K562 (cell line): ENCODE results near the gene PRKAG2. TPM values are rescaled to one million over a fixed set of nuclear protein-coding genes. Genes with fewer than 3 reads are reported as not detected.

ENCODE experiments used
- ATAC-seq: fragments of 200-7000 bp; cut with Tn5 transposase; 3 replicates; pipeline ENCODE4 v1.9.1; 2020; ENCODE audit warnings: moderate library complexity
- BruUV-seq: library from RNA; stranded (reverse); fragments of 400-500 nt; replicated peaks from 2 replicates; lab custom pipeline; 2021; lab: Mats Ljungman, UMichigan
- CTCF ChIA-PET: fragments of 300-600 bp; formaldehyde crosslinking; extraction: SDS; loops from one replicate; lab custom pipeline; 2021; ENCODE audit warnings: low intra/inter-chr PET ratio; lab: Yijun Ruan, JAX
- POLR2A ChIA-PET: fragments of 300-600, 350-650 bp; sonication (Branson Sonifier 250); formaldehyde crosslinking; extraction: SDS; loops from one replicate; lab custom pipeline; 2021; ENCODE audit warnings: antibody characterized with exemption, inconsistent platforms; lab: Yijun Ruan, JAX
- DNase-seq, 4 experiments: peaks; one replicate each; pipeline versions ENCODE4 v3.0.0 to v3.0.0-alpha.2; 2011 to 2018; ENCODE audit warnings: low spot score in 3 of 4, mixed read lengths in 3 of 4; ENCODE audit errors: extremely low read depth in 1 of 4
- FAIRE-seq: peaks from 2 replicates; lab custom pipeline; 2011; peaks lifted over from hg19 to GRCh38; lab: Jason Lieb, UNC
- H2AFZ ChIP-seq: 2 replicates; pipeline ENCODE4 v1.6.0; 2011; ENCODE audit warnings: low read depth, low read length, control low read depth, inconsistent platforms
- H3K27ac ChIP-seq: fragments of 200-600 bp; 3 replicates; pipeline ENCODE4 v1.8.0; 2011; ENCODE audit warnings: low read depth, mild to moderate bottlenecking, control low read depth, inconsistent platforms, low read length, moderate library complexity, mixed read lengths; ENCODE audit errors: extremely low read depth
- H3K27me3 ChIP-seq, 2 experiments: fragments of 300-600 bp in 1 of 2; 2 replicates in 1 of 2; 3 replicates in 1 of 2; pipeline versions ENCODE4 v1.6.0 to v1.8.0; 2011; ENCODE audit warnings: inconsistent platforms in 2 of 2, low read length in 2 of 2, mild to moderate bottlenecking in 1 of 2, mixed read lengths in 1 of 2, moderate library complexity in 1 of 2; ENCODE audit not compliant: control insufficient read depth in 2 of 2, insufficient read depth in 2 of 2
- H3K36me3 ChIP-seq: fragments of 300-600 bp; 3 replicates; pipeline ENCODE4 v1.8.0; 2011; ENCODE audit warnings: mild to moderate bottlenecking, low read length, inconsistent platforms; ENCODE audit not compliant: control insufficient read depth, insufficient read depth
- H3K4me1 ChIP-seq, 2 experiments: fragments of 200-600 bp in 1 of 2; replicated peaks in 1 of 2; 2 replicates in 1 of 2; 3 replicates in 1 of 2; pipeline versions ENCODE4 v1.5.1 to v1.8.0; 2011; ENCODE audit warnings: inconsistent platforms in 2 of 2, low read length in 2 of 2, mild to moderate bottlenecking in 1 of 2, mixed read lengths in 1 of 2, moderate library complexity in 1 of 2; ENCODE audit not compliant: control insufficient read depth in 2 of 2, insufficient read depth in 2 of 2
- H3K4me2 ChIP-seq: 2 replicates; pipeline ENCODE4 v1.6.1; 2011; ENCODE audit warnings: low read length, control low read depth, inconsistent platforms, mixed read lengths; ENCODE audit not compliant: insufficient read depth
- H3K4me3 ChIP-seq: fragments of 200-600 bp; sonication (generic), shearing (Covaris generic); 2 replicates; pipeline ENCODE4 v1.5.1; 2016; ENCODE audit warnings: control low read depth, inconsistent platforms
- H3K79me2 ChIP-seq: fragments of 200-600 bp; 3 replicates; pipeline ENCODE4 v1.8.0; 2011; ENCODE audit warnings: low read length, inconsistent platforms; ENCODE audit not compliant: control insufficient read depth, insufficient read depth
- H3K9ac ChIP-seq, 2 experiments: 2 replicates each; pipeline versions ENCODE4 v1.6.0 to v1.6.1; 2011; ENCODE audit warnings: low read depth in 2 of 2, low read length in 2 of 2, control low read depth in 1 of 2, inconsistent platforms in 1 of 2, mild to moderate bottlenecking in 1 of 2, mixed read lengths in 1 of 2; ENCODE audit not compliant: insufficient read depth in 1 of 2
- H3K9me1 ChIP-seq: one replicate; pipeline ENCODE4 v1.6.0; 2011; ENCODE audit warnings: inconsistent platforms, mild to moderate bottlenecking, low read length, moderate library complexity; ENCODE audit not compliant: control insufficient read depth, insufficient read depth
- H3K9me3 ChIP-seq: replicated peaks from 2 replicates; pipeline ENCODE4 v1.5.1; 2011; ENCODE audit warnings: low read depth, low read length, inconsistent platforms; ENCODE audit not compliant: control insufficient read depth, insufficient read depth
- H4K20me1 ChIP-seq: replicated peaks from 2 replicates; pipeline ENCODE4 v1.6.1; 2011; ENCODE audit warnings: low read length, inconsistent platforms, mixed read lengths; ENCODE audit not compliant: control insufficient read depth, insufficient read depth
- BCOR ChIP-seq: fragments of 450-650 bp; IDR thresholded peaks from 2 replicates; pipeline ENCODE4 v1.6.1; 2016
- CBFB ChIP-seq: sonication (generic); formaldehyde crosslinking; IDR thresholded peaks from 2 replicates; pipeline ENCODE4 v1.4.0; 2020; ENCODE audit warnings: mild to moderate bottlenecking, missing genetic modification reagents
- RBM39 ChIP-seq: fragments of 200-400 bp; formaldehyde crosslinking; optimal IDR thresholded peaks from 2 replicates; pipeline ENCODE3; 2018; ENCODE audit warnings: low read depth, low read length
- ZNF766 ChIP-seq: fragments of 200-800 bp; sonication (Bioruptor generic); conservative IDR thresholded peaks from 2 replicates; pipeline ENCODE4 v1.6.1; 2016; ENCODE audit warnings: missing genetic modification characterization, missing compliant biosample characterization
- WGBS: fragments of 100-300 bp; shearing (Covaris generic); methylation state at CpG from one replicate; pipeline ENCODE4 v1.1.6; 2016; ENCODE audit warnings: low coverage, mixed read lengths; ENCODE audit not compliant: insufficient coverage; ENCODE audit errors: missing lambda C conversion rate; 5-methylcytosine and 5-hydroxymethylcytosine counted together
- in situ Hi-C: fragments of 300-500 bp; cut with MboI; formaldehyde crosslinking; loops from 4 replicates; pipeline ENCODE4 v1.15.0; 2018; ENCODE audit warnings: inconsistent platforms, mixed read lengths
- intact Hi-C: fragments of 100-400 bp; cut with micrococcal nuclease; formaldehyde crosslinking; loops from 2 replicates; pipeline ENCODE4 v1.14.2; 2022
- polyA plus RNA-seq, 8 experiments: library from polyadenylated mRNA; depleted of rRNA in 4 of 8; stranded (reverse) in 5 of 8; unstranded in 3 of 8; fragments of >200 nt; fragmentation: Nextera tagmentation in 2 of 8; fragmentation: Illumina TruSeq in 1 of 8; extraction: Ambion mirVana in 2 of 8; extraction: Trizol in 1 of 8; gene quantifications; 2 replicates each; pipeline versions ENCODE4 v1.2.1 to v1.2.3, GENCODE V29; 2011 to 2014; ENCODE audit warnings: inconsistent platforms in 1 of 8, missing spikeins in 1 of 8
- total RNA-seq, 7 experiments: library from RNA; depleted of rRNA in 6 of 7; stranded (reverse); fragments of >200 nt in 6 of 7; fragmentation: Illumina TruSeq in 2 of 7; extraction: Trizol in 2 of 7; gene quantifications; 2 replicates each; pipeline versions ENCODE4 v1.2.1 to v1.2.3, GENCODE V29; 2011 to 2021; ENCODE audit warnings: low replicate concordance in 1 of 7
- TF ChIP-seq, protein P1 (sequence below): fragments of 250-450 bp; sonication (Bioruptor Pico); IDR thresholded peaks from 2 replicates; pipeline ENCODE4 v1.4.0; 2020; ENCODE audit warnings: mild to moderate bottlenecking, moderate library complexity

PRKAG2 gene
- total and polyA plus RNA-seq, 9 of the 15 experiments (the other 6 are each of a cell fraction or from before 2014, with no cell fraction given) = 0.99 to 5.6 (median 3.3) TPM

DNA sequence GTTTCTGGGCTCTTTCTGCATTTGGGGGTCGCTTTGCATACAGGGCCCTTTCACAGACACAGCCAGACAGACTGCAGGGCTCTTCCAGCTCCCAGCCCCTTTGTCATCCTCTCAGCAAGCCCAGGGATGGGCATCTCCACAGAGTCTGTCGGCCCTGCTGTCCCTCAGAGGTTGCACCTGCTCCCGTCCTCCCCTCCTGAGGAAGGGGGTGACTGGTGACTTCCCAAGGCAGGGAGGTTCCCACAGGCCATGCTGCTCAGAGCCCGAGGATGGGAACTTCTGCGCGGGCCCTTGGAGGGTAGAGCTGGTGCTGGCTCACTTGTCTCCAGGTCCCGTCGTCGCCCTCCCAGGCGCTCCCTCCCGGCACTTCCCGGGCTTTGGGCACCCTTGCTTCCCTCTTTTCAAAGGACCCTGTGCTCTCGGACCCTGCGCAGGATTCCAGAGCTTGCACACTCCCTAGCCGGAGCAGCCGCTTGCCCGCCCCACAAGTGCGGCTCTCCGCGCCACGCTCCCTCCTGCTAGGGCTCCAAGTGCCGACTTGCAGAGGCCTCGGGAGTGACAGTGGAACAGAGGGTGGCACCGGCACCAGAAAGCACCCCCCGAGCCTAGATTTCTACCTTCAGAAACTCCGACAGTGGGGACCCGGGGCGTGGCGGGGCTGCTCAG is 152.5 kb downstream of the PRKAG2 start:
- Histone ChIP-seq H3K27me3 (peaks cover 59 to 91% of the 10 kb centered on the region in 2 experiments), H3K79me2 (no peaks in the 10 kb centered on the region), H3K4me3 (no peak overlapping the region), H3K9me1 (peaks cover 3% of the 10 kb centered on the region), H2AFZ (no peak overlapping the region), H3K9ac (no peak overlapping the region)
- intact Hi-C loops (no loop called here), in situ Hi-C loops (no loop called here)
- no TSS peak for BruUV-seq
- FAIRE-seq = no peak
- POLR2A ChIA-PET = interaction anchor here (1.0 kb wide), 1 partner anchor 11 kb away, joined by 4 read pairs; no protein-coding TSS in a partner anchor
- no peak for DNase-seq
- 5% methylated on average over 29 of the region's 29 CpGs for WGBS
- ATAC-seq = no peak
- TF ChIP-seq RBM39 (no peak), CBFB (CRISPR knock-in tag) (no peak), BCOR (no peak), ZNF766 (no peak)
- TF ChIP-seq, protein P1, sequence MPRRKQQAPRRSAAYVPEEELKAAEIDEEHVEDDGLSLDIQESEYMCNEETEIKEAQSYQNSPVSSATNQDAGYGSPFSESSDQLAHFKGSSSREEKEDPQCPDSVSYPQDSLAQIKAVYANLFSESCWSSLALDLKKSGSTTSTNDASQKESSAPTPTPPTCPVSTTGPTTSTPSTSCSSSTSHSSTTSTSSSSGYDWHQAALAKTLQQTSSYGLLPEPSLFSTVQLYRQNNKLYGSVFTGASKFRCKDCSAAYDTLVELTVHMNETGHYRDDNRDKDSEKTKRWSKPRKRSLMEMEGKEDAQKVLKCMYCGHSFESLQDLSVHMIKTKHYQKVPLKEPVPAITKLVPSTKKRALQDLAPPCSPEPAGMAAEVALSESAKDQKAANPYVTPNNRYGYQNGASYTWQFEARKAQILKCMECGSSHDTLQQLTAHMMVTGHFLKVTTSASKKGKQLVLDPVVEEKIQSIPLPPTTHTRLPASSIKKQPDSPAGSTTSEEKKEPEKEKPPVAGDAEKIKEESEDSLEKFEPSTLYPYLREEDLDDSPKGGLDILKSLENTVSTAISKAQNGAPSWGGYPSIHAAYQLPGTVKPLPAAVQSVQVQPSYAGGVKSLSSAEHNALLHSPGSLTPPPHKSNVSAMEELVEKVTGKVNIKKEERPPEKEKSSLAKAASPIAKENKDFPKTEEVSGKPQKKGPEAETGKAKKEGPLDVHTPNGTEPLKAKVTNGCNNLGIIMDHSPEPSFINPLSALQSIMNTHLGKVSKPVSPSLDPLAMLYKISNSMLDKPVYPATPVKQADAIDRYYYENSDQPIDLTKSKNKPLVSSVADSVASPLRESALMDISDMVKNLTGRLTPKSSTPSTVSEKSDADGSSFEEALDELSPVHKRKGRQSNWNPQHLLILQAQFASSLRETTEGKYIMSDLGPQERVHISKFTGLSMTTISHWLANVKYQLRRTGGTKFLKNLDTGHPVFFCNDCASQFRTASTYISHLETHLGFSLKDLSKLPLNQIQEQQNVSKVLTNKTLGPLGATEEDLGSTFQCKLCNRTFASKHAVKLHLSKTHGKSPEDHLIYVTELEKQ (CRISPR knock-in tag) = no peak
- TF ChIP-seq, all 486 proteins: peak for 0
- peaks cover 0 to 20% of the 10 kb centered on the region in 2 experiments; a peak in 2 of 5 replicates for H3K4me1 ChIP-seq
- CTCF ChIA-PET = no interaction called here
- peaks cover 5% of the 10 kb centered on the region; the same call in 1 of the 2 replicates for H4K20me1 ChIP-seq
- no peaks in the 10 kb centered on the region for H3K36me3 ChIP-seq
- no peak overlapping the region for H3K4me2 ChIP-seq
- H3K9me3 ChIP-seq = no peaks in the 10 kb centered on the region
- H3K27ac ChIP-seq = no peak overlapping the region
